Measurements from ENCODE around the gene CIT. TPM values are rescaled to one million over a fixed set of nuclear protein-coding genes. Genes with fewer than 3 reads are reported as not detected.

CIT gene
- total RNA-seq, 2 donors from 2014 or later = 0.95 to 2.3 TPM

DNA sequence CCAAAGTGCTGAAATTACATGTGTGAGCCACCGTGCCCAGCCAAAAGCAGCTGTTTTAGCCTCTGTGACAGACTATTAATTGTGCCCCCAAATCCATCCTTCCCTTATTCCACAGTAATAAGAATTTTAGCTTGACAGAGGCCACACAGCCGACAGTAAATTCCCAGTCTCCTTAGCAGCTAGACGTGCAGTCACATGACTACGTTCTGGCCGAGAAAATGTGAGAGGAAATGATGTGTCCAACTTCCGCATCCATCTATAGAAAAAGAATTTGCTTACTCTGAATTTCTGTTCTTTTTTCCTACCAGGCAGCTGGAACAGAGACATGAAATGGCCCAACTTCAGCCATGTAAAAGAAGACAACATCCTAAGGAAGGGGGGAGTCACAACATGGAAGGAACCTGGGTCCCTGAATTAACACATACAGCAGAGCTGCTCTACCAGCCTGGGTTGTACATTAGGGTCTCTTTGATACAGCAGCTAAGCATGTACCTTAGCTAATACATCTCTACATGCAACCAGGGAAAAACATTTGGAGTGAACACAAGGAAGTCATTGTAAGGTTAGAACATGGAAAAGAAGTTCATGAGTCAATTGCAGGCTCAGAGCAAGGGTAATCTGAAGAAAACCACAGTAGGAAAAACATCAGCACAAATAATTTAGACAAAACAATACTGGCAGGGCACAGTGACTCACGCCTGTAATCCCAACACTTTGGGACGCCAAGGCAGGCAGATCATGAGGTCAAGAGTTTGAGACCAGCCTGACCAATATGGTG is 35.5 kb downstream of the CIT start:
- TF ChIP-seq, protein P1, sequence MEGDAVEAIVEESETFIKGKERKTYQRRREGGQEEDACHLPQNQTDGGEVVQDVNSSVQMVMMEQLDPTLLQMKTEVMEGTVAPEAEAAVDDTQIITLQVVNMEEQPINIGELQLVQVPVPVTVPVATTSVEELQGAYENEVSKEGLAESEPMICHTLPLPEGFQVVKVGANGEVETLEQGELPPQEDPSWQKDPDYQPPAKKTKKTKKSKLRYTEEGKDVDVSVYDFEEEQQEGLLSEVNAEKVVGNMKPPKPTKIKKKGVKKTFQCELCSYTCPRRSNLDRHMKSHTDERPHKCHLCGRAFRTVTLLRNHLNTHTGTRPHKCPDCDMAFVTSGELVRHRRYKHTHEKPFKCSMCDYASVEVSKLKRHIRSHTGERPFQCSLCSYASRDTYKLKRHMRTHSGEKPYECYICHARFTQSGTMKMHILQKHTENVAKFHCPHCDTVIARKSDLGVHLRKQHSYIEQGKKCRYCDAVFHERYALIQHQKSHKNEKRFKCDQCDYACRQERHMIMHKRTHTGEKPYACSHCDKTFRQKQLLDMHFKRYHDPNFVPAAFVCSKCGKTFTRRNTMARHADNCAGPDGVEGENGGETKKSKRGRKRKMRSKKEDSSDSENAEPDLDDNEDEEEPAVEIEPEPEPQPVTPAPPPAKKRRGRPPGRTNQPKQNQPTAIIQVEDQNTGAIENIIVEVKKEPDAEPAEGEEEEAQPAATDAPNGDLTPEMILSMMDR (IDR thresholded peaks at IDR 0.05) = no peak
- Histone ChIP-seq H3K9me3 (no peaks in the 10 kb centered on the region), H3K4me1 (ENCODE audit: control insufficient read depth in 1 of 2, low read depth in 2 of 2) (no peaks in the 10 kb centered on the region), H3K27ac (no peak overlapping the region), H3K4me3 (no peak overlapping the region), H3K36me3 (no peaks in the 10 kb centered on the region), H3K27me3 (replicated peaks; ENCODE audit: insufficient read depth) (no peaks in the 10 kb centered on the region)
- ATAC-seq (ENCODE audit: insufficient number of reproducible peaks, low FRiP score, low read depth) (no peak), DNase-seq (ENCODE audit: low spot score) (no peak)

DNA sequence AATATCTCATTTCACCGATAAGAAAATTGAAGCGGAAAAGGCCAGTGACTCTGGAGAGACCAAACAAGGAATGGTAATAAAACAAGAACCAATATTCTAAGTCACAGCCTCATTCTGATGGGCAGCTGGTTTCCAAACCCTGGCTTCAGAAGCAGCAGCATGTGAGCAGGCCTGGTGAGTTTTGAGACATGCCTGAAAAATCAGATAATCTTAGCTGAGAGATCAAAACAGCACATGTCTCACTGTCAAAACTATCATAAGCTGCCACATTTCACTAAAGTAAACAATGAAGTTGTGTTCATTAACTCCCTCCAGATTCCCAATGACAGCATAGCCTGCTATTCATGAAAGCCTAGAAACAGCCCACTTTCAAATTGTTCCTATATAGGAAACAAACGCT is 36.5 kb downstream of the CIT start:
- no peak for DNase-seq (ENCODE audit: low spot score)
- Histone ChIP-seq H3K27me3 (replicated peaks; ENCODE audit: insufficient read depth) (no peaks in the 10 kb centered on the region), H3K27ac (no peak overlapping the region), H3K4me3 (no peak overlapping the region), H3K9me3 (no peaks in the 10 kb centered on the region), H3K4me1 (ENCODE audit: control insufficient read depth in 1 of 2, low read depth in 2 of 2) (no peaks in the 10 kb centered on the region), H3K36me3 (no peaks in the 10 kb centered on the region)
- ATAC-seq (ENCODE audit: insufficient number of reproducible peaks, low FRiP score, low read depth) = no peak
- TF ChIP-seq, protein P1 (IDR thresholded peaks at IDR 0.05) = no peak

DNA sequence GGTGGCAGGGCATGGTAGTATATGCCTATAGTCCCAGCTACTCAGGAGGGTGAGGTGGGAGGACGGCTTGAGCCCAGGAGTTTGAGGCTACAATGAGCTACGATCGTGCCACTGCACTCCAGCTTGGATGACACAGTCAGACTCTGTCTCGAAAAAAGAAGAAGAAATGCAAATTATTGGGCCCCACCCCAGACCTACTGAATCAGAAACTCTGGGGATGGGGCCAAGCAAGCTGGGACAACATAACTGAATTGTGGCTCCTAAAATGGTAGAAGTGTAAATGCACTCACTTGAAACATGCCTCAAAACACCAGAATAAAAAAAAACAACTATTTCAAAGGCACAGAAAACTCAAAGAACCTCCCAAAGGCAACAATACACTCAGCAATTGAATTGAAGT is 37.0 kb downstream of the CIT start:
- ATAC-seq (ENCODE audit: insufficient number of reproducible peaks, low FRiP score, low read depth) (no peak), DNase-seq (ENCODE audit: low spot score) (no peak)
- Histone ChIP-seq H3K36me3 (no peaks in the 10 kb centered on the region), H3K9me3 (no peaks in the 10 kb centered on the region), H3K27me3 (replicated peaks; ENCODE audit: insufficient read depth) (no peaks in the 10 kb centered on the region), H3K4me3 (no peak overlapping the region), H3K4me1 (ENCODE audit: control insufficient read depth in 1 of 2, low read depth in 2 of 2) (no peaks in the 10 kb centered on the region), H3K27ac (no peak overlapping the region)
- TF ChIP-seq, protein P1 (IDR thresholded peaks at IDR 0.05) = no peak

DNA sequence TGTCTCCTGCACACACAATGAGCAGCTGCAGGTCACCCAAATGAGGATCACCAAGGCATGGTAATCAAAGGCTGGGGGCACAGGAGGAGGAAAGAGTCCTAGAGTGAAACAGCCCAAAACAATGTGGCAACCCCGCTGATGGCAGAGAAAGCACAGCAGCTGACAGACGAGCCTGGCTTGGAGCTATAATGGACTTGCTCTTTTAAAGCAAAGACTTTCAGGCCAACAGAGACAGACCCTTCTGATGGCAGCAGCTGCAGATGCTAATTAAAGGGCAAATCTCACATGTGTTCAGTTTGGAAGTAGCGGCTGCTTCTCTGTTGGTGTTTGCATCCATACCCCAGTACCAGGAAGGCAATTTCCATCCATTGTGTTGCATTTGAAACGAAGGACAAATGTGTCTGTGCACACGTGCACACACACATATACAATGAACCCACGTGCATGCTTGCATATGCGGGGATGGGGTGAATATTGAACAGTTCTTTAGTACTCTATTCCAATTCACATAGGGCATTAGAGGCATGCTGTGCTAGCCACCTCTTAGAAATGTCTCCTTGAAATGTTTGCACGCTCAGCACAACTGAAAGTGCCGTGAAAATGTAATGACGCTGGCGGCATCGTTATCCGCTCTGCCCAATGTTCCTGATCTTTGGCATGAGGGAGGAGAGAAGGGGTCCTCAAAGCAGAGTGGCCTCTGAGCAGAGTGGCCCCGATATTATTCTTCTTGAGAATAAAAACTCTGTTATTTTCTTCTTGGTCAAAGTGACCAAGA is 38.1 kb downstream of the CIT start:
- Histone ChIP-seq H3K27ac (no peak overlapping the region), H3K9me3 (no peaks in the 10 kb centered on the region), H3K36me3 (no peaks in the 10 kb centered on the region), H3K4me1 (ENCODE audit: control insufficient read depth in 1 of 2, low read depth in 2 of 2) (no peaks in the 10 kb centered on the region), H3K4me3 (no peak overlapping the region), H3K27me3 (replicated peaks; ENCODE audit: insufficient read depth) (no peaks in the 10 kb centered on the region)
- no peak for ATAC-seq (ENCODE audit: insufficient number of reproducible peaks, low FRiP score, low read depth)
- DNase-seq (ENCODE audit: low spot score) = no peak
- TF ChIP-seq, protein P1 (IDR thresholded peaks at IDR 0.05) = no peak

DNA sequence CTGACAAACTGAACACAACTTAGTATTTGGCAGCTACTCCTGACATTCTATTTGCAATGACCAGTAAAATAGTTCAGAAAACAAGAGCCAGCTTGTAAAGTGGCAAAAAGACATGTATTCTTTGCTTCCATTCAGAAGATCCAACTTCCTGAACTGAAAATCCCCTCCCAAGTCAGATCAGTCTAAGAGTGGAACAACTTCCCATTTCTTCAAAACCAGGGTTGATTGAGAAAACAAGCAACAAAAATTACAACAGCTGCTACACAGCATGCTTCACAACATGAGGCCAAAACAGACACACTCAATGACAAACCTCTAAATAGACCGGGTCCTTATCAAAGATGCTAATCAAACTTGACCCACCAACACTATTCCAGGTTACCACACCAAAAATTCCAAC is 40.3 kb downstream of the CIT start:
- Histone ChIP-seq H3K36me3 (no peaks in the 10 kb centered on the region), H3K27me3 (replicated peaks; ENCODE audit: insufficient read depth) (no peaks in the 10 kb centered on the region)
- no peak for ATAC-seq (ENCODE audit: insufficient number of reproducible peaks, low FRiP score, low read depth)

More for the DNA sequence above, 40.3 kb downstream of the CIT start:
- no peaks in the 10 kb centered on the region for H3K9me3 ChIP-seq
- no peak overlapping the region for H3K4me3 ChIP-seq
- TF ChIP-seq, protein P1 (IDR thresholded peaks at IDR 0.05) = no peak
- no peaks in the 10 kb centered on the region for H3K4me1 ChIP-seq (ENCODE audit: control insufficient read depth in 1 of 2, low read depth in 2 of 2)
- no peak overlapping the region for H3K27ac ChIP-seq
- DNase-seq (ENCODE audit: low spot score) = no peak
